HepG2 (cell line): ENCODE results near the gene EPS8L3. TPM values are rescaled to one million over a fixed set of nuclear protein-coding genes. Genes with fewer than 3 reads are reported as not detected.

Source experiments
- ATM ChIP-seq: fragments of 450-650 bp; IDR thresholded peaks from 2 replicates; pipeline ENCODE4 v1.7.1; 2017; ENCODE audit warnings: mild to moderate bottlenecking, borderline replicate concordance
- GPN1 ChIP-seq: sonication (generic); formaldehyde crosslinking; IDR thresholded peaks from 2 replicates; pipeline ENCODE4 v1.5.1; 2020; ENCODE audit warnings: missing genetic modification reagents, borderline replicate concordance
- IRX3 ChIP-seq: sonication (generic); formaldehyde crosslinking; IDR thresholded peaks from 2 replicates; pipeline ENCODE4 v1.8.1; 2023; ENCODE audit warnings: mild to moderate bottlenecking, low read depth, missing genetic modification reagents, borderline replicate concordance
- MAX ChIP-seq: IDR thresholded peaks from 2 replicates; pipeline ENCODE4 v1.6.1; 2012; ENCODE audit warnings: inconsistent platforms
- MED13 ChIP-seq: sonication (generic); formaldehyde crosslinking; IDR thresholded peaks from 2 replicates; pipeline ENCODE4 v1.5.0; 2020; ENCODE audit warnings: missing genetic modification reagents
- MIXL1 ChIP-seq: IDR thresholded peaks from 2 replicates; pipeline ENCODE4 v1.6.1; 2016
- MLX ChIP-seq: IDR thresholded peaks from 2 replicates; pipeline ENCODE4 v1.6.1; 2016
- NR2C2 ChIP-seq: sonication (generic); formaldehyde crosslinking; IDR thresholded peaks from 2 replicates; pipeline ENCODE4 v1.4.0; 2020; ENCODE audit warnings: missing genetic modification reagents, mild to moderate bottlenecking, moderate library complexity, borderline replicate concordance
- POGZ ChIP-seq: sonication (generic); formaldehyde crosslinking; IDR thresholded peaks from 2 replicates; pipeline ENCODE4 v1.4.0; 2020; ENCODE audit warnings: mild to moderate bottlenecking, missing genetic modification reagents
- RAD51 ChIP-seq: fragments of 450-650 bp; IDR thresholded peaks from 2 replicates; pipeline ENCODE4 v1.6.1; 2016; ENCODE audit warnings: borderline replicate concordance
- RXRA ChIP-seq: sonication (generic); formaldehyde crosslinking; IDR thresholded peaks from 2 replicates; pipeline ENCODE4 v1.5.1; 2020; ENCODE audit warnings: missing genetic modification reagents
- SMAD9 ChIP-seq: sonication (generic); formaldehyde crosslinking; IDR thresholded peaks from 2 replicates; pipeline ENCODE4 v1.5.1; 2020; ENCODE audit warnings: mild to moderate bottlenecking, missing genetic modification reagents
- SNAPC5 ChIP-seq: sonication (generic); formaldehyde crosslinking; IDR thresholded peaks from 2 replicates; pipeline ENCODE4 v1.8.1; 2023; ENCODE audit warnings: mild to moderate bottlenecking, missing genetic modification reagents, borderline replicate concordance
- SOX13 ChIP-seq, 3 experiments: fragments of 450-650 bp in 1 of 3; sonication (generic) in 1 of 3; formaldehyde crosslinking in 1 of 3; IDR thresholded peaks in 2 of 3; conservative IDR thresholded peaks in 1 of 3; 2 replicates each; pipeline versions ENCODE4 v1.5.0 to v1.6.1; 2016 to 2020; ENCODE audit warnings: antibody characterized with exemption in 1 of 3, mild to moderate bottlenecking in 1 of 3, missing compliant biosample characterization in 1 of 3, missing genetic modification reagents in 1 of 3, moderate library complexity in 1 of 3
- U2AF1 ChIP-seq: fragments of 200-400 bp; formaldehyde crosslinking; optimal IDR thresholded peaks from 2 replicates; pipeline ENCODE3; 2017; ENCODE audit warnings: mild to moderate bottlenecking, low read depth, low read length
- ZC3H13 ChIP-seq: sonication (generic); formaldehyde crosslinking; IDR thresholded peaks from 2 replicates; pipeline ENCODE4 v1.8.1; 2023; ENCODE audit warnings: mild to moderate bottlenecking, missing genetic modification reagents, moderate library complexity
- ZFP36 ChIP-seq: fragments of 150-350 bp; IDR thresholded peaks from 2 replicates; pipeline ENCODE4 v1.6.1; 2018; ENCODE audit warnings: borderline replicate concordance, low read length, low read depth; ENCODE audit not compliant: partially characterized antibody
- ZFP37 ChIP-seq: sonication (generic); formaldehyde crosslinking; IDR thresholded peaks from 2 replicates; pipeline ENCODE4 v1.4.0; 2020; ENCODE audit warnings: missing genetic modification reagents, borderline replicate concordance
- ZNF124 ChIP-seq: sonication (generic); formaldehyde crosslinking; IDR thresholded peaks from 2 replicates; pipeline ENCODE4 v1.4.0; 2020; ENCODE audit warnings: missing genetic modification reagents
- ZNF496 ChIP-seq: sonication (generic); formaldehyde crosslinking; IDR thresholded peaks from 2 replicates; pipeline ENCODE4 v1.8.1; 2023; ENCODE audit warnings: mild to moderate bottlenecking, moderate library complexity, missing genetic modification reagents; ENCODE audit not compliant: insufficient replicate concordance
- ZNF644 ChIP-seq: IDR thresholded peaks from 2 replicates; pipeline ENCODE4 v1.6.1; 2016; ENCODE audit warnings: low read depth
- ZNF709 ChIP-seq: sonication (generic); formaldehyde crosslinking; IDR thresholded peaks from 2 replicates; pipeline ENCODE4 v1.5.0; 2020; ENCODE audit warnings: mild to moderate bottlenecking, missing genetic modification reagents
- ZSCAN31 ChIP-seq: sonication (generic); formaldehyde crosslinking; IDR thresholded peaks from 2 replicates; pipeline ENCODE4 v1.5.0; 2020; ENCODE audit warnings: low read depth, mild to moderate bottlenecking, missing genetic modification reagents
- polyA plus RNA-seq, 8 experiments: library from polyadenylated mRNA; depleted of rRNA in 3 of 8; stranded (reverse) in 7 of 8; unstranded in 1 of 8; fragments of >200 nt; fragmentation: Illumina TruSeq in 4 of 8; extraction: Trizol in 4 of 8; gene quantifications; 2 replicates each; pipeline versions ENCODE4 v1.2.1 to v1.2.3, GENCODE V29; 2011 to 2016; ENCODE audit warnings: low read depth in 4 of 8, missing spikeins in 1 of 8, mixed read lengths in 1 of 8; ENCODE audit not compliant: insufficient read depth in 1 of 8
- total RNA-seq, 5 experiments: library from RNA; depleted of rRNA; stranded (reverse); fragments of >200 nt; fragmentation: Illumina TruSeq; extraction: Trizol; gene quantifications; 2 replicates each; pipeline ENCODE4 v1.2.3, GENCODE V29; 2016; ENCODE audit warnings: low read depth in 1 of 5
- TF ChIP-seq, protein P1 (sequence below), 2 experiments: sonication (generic) in 1 of 2; formaldehyde crosslinking in 1 of 2; IDR thresholded peaks; 2 replicates each; pipeline versions ENCODE4 v1.4.0 to v1.6.1; 2018 to 2020; ENCODE audit warnings: missing genetic modification reagents in 2 of 2, borderline replicate concordance in 1 of 2, low read depth in 1 of 2, mild to moderate bottlenecking in 1 of 2, missing biosample characterization in 1 of 2
- TF ChIP-seq, protein P2 (sequence below): sonication (generic); formaldehyde crosslinking; IDR thresholded peaks from 2 replicates; pipeline ENCODE4 v1.5.0; 2020; ENCODE audit warnings: mild to moderate bottlenecking, missing genetic modification reagents, borderline replicate concordance

EPS8L3 gene
- total and polyA plus RNA-seq, 2 of the 13 experiments (the other 11 are each of a cell fraction or from before 2014, with no cell fraction given) = 18.2 to 106 TPM

DNA sequence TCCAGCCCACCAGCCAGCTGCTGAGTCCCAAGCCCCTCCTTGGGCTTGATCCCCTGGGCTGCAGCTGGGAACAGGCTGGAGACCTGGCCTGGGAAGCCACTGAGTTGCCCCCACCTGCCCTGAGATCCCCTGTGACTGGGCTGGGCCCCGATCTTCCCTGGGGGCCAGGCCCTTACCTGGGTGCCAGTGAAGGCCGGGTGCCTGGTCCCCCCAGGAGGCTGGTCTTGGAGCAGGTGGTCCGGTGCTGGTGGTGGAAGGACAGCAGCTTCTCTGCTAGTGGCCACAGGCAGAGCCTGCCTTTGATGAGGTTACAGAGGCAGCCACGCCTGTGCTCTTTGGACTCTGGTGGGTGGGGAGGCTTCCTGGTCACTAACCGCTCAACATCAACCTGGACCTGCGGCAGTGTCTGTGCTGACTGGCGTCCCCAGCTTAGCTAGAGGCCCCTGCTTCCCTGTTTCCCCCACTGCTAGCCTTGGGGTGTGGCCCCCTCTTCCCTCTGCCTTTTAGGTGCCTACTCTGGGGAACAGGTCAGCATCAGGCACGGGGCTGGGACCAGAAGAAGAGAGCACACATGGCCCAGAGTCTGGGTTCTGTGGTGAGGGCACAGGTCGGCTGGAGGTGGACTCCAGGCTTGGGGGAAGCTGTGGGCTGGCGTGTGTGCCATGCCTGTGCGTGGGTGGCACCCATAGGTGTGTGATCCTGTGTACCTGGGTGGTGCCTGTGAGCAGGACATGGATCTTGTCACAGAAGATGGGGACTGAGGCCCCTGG, at the start of gene EPS8L3 (continued):
- no peak for TF ChIP-seq ZFP36
- no peak for TF ChIP-seq ATM
- TF ChIP-seq ZC3H13 (CRISPR knock-in tag) = no peak
- no peak for TF ChIP-seq SMAD9 (CRISPR knock-in tag)
- no peak for TF ChIP-seq RAD51
- TF ChIP-seq MLX (CRISPR knock-in tag) = no peak
- no peak for TF ChIP-seq SOX13 (IDR thresholded peaks at IDR 0.05)
- peak in 1 of 2 experiments; percentile 62; a peak in 1 of 4 replicates for TF ChIP-seq SOX13 (CRISPR knock-in tag; conservative IDR thresholded peaks at IDR 0.05 in 1 of 2, IDR thresholded peaks at IDR 0.05 in 1 of 2)
- peak; percentile 48; the same call in 1 of the 2 replicates for TF ChIP-seq ZNF644 (CRISPR knock-in tag)
- TF ChIP-seq MAX = peak; percentile 82
- TF ChIP-seq MIXL1 = peak; percentile 76; the same call in 1 of the 2 replicates
- TF ChIP-seq ZNF124 = no peak
- no peak for TF ChIP-seq GPN1 (CRISPR knock-in tag)
- TF ChIP-seq POGZ (CRISPR knock-in tag) = peak; percentile 61
- TF ChIP-seq SNAPC5 = 0 out of 2 replicates have a peak, but pooled peaks have one; percentile 75
- 0 out of 2 replicates have a peak, but pooled peaks have one; percentile 48 for TF ChIP-seq ZNF709
- no peak for TF ChIP-seq MED13 (CRISPR knock-in tag)
- peak; percentile 82 for TF ChIP-seq U2AF1
- TF ChIP-seq NR2C2 = no peak
- TF ChIP-seq ZFP37 (CRISPR knock-in tag) = no peak
- TF ChIP-seq, protein P1, sequence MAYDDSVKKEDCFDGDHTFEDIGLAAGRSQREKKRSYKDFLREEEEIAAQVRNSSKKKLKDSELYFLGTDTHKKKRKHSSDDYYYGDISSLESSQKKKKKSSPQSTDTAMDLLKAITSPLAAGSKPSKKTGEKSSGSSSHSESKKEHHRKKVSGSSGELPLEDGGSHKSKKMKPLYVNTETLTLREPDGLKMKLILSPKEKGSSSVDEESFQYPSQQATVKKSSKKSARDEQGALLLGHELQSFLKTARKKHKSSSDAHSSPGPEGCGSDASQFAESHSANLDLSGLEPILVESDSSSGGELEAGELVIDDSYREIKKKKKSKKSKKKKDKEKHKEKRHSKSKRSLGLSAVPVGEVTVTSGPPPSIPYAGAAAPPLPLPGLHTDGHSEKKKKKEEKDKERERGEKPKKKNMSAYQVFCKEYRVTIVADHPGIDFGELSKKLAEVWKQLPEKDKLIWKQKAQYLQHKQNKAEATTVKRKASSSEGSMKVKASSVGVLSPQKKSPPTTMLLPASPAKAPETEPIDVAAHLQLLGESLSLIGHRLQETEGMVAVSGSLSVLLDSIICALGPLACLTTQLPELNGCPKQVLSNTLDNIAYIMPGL (CRISPR knock-in tag; IDR thresholded peaks at IDR 0.05; ENCODE audit: borderline replicate concordance in 1 of 2, low read depth in 1 of 2) = peak; percentile 55 to 68; a peak in 2 of 4 replicates
- TF ChIP-seq, protein P2, sequence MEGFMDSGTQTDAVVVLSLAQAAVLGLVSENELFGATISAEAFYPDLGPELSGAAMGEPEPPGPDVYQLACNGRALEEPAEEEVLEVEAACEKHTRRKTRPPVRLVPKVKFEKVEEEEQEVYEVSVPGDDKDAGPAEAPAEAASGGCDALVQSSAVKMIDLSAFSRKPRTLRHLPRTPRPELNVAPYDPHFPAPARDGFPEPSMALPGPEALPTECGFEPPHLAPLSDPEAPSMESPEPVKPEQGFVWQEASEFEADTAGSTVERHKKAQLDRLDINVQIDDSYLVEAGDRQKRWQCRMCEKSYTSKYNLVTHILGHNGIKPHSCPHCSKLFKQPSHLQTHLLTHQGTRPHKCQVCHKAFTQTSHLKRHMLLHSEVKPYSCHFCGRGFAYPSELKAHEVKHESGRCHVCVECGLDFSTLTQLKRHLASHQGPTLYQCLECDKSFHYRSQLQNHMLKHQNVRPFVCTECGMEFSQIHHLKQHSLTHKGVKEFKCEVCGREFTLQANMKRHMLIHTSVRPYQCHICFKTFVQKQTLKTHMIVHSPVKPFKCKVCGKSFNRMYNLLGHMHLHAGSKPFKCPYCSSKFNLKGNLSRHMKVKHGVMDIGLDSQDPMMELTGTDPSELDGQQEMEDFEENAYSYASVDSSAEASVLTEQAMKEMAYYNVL (CRISPR knock-in tag) = peak; percentile 4; the same call in 1 of the 2 replicates
- no peak for TF ChIP-seq IRX3 (CRISPR knock-in tag)
- no peak for TF ChIP-seq ZNF496 (CRISPR knock-in tag)
- TF ChIP-seq ZSCAN31 (CRISPR knock-in tag) = peak; percentile 80
- peak; percentile 62; the same call in 1 of the 2 replicates for TF ChIP-seq RXRA
